T-helper 2 cell treated with Interferon-gamma antibody and Interleukin-4, amounts not matched to agents 5 μg/mL and 100 μg/mL, for 36 hours (primary cell): ENCODE measurements around the gene AATF.
"Not testable (repeated sequence)": the region's sequence is repeated elsewhere in the genome, so short reads cannot be mapped to it uniquely, and the experiment has no call there.

Experiments used
- DNase-seq: peaks from one replicate; pipeline ENCODE4 v3.0.0; 2021; ENCODE audit warnings: low spot score
- H3K27ac Mint-ChIP-seq: one replicate; pipeline ENCODE4 v1.8.0; 2021; ENCODE audit warnings: mild to moderate bottlenecking, mixed read lengths
- H3K27me3 Mint-ChIP-seq: one replicate; pipeline ENCODE4 v1.8.0; 2021; ENCODE audit warnings: low read depth, mixed read lengths
- H3K36me3 Mint-ChIP-seq: one replicate; pipeline ENCODE4 v1.8.0; 2021; ENCODE audit warnings: low read depth, mixed read lengths
- H3K4me1 Mint-ChIP-seq: one replicate; pipeline ENCODE4 v1.8.0; 2021; ENCODE audit warnings: low read depth, mixed read lengths
- H3K4me3 Mint-ChIP-seq: one replicate; pipeline ENCODE4 v1.8.0; 2022; ENCODE audit warnings: mild to moderate bottlenecking, moderate library complexity, mixed read lengths
- H3K9me3 Mint-ChIP-seq: one replicate; pipeline ENCODE4 v1.8.0; 2021; ENCODE audit warnings: mixed read lengths

AATF gene

DNA sequence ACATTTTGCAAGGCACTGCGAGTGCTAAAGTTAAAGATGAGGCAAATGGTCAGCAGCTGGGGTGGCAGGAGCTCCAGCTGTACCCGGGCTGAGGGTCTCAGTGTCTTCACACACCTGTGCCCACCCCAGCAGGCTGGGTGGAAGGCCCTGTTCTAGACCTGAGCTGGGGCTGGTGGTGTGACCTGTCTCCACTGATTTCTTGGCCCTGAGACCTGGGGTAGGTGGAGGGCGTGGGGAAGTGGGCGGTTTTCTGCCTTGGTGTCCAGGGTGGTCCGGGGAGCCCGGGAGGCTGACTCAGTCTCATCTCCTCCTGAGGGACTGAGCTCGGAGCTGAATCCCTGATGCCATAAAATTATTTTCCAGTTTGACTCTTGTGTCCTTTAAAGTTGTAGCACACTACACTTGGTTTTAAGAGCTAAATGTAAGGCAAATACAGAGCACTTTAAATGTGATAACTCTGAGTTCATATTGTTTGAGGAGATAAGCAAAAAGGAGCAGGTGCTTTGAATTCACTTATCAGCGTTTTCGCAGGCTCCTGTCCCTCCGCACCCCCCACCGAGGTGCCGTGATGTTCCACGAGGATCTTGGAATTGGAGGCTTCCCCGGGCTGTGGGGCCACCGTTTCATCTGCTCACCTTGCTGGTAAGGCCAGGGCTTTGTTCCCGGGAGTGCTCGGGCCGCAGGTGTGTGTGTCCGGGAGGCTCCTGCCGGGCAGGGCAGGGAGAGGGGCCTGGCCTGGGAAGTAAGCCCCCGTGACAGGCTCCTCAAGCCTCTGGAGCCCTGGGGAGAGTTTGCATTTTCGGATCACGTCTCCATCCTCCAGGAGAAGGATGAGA is 117.0 kb downstream of the AATF start:
- H3K27me3 Mint-ChIP-seq: peaks cover 18% of the 10 kb centered on the region
- no peak for DNase-seq
- no peaks in the 10 kb centered on the region for H3K4me1 Mint-ChIP-seq
- H3K4me3 Mint-ChIP-seq: no peak overlapping the region
- no peak overlapping the region for H3K27ac Mint-ChIP-seq
- no peaks in the 10 kb centered on the region for H3K9me3 Mint-ChIP-seq
- H3K36me3 Mint-ChIP-seq: no peaks in the 10 kb centered on the region

GRCh38 chr17:37066322-37067255 is 117.8 kb downstream of the AATF start:
- H3K4me1 Mint-ChIP-seq: no peaks in the 10 kb centered on the region
- no peak overlapping the region for H3K27ac Mint-ChIP-seq
- peaks cover 18% of the 10 kb centered on the region for H3K27me3 Mint-ChIP-seq
- H3K4me3 Mint-ChIP-seq: no peak overlapping the region
- DNase-seq: no peak
- H3K36me3 Mint-ChIP-seq: no peaks in the 10 kb centered on the region
- H3K9me3 Mint-ChIP-seq: no peaks in the 10 kb centered on the region

- H3K4me3 Mint-ChIP-seq: no peak overlapping the region
- H3K27ac Mint-ChIP-seq: no peak overlapping the region
- H3K27me3 Mint-ChIP-seq: peaks cover 21% of the 10 kb centered on the region
- no peaks in the 10 kb centered on the region for H3K9me3 Mint-ChIP-seq
- DNase-seq: no peak
- no peaks in the 10 kb centered on the region for H3K36me3 Mint-ChIP-seq
- H3K4me1 Mint-ChIP-seq: no peaks in the 10 kb centered on the region
These were observed 118.9 kb downstream of the AATF start for GRCh38 chr17:37067555-37068111.

- Mint-ChIP-seq H3K4me1 (no peaks in the 10 kb centered on the region), H3K27ac (no peak overlapping the region), H3K27me3 (peaks cover 23% of the 10 kb centered on the region), H3K36me3 (no peaks in the 10 kb centered on the region), H3K4me3 (no peak overlapping the region), H3K9me3 (no peaks in the 10 kb centered on the region)
- no peak for DNase-seq
These were observed 119.5 kb downstream of the AATF start for GRCh38 chr17:37068266-37068665.

DNA sequence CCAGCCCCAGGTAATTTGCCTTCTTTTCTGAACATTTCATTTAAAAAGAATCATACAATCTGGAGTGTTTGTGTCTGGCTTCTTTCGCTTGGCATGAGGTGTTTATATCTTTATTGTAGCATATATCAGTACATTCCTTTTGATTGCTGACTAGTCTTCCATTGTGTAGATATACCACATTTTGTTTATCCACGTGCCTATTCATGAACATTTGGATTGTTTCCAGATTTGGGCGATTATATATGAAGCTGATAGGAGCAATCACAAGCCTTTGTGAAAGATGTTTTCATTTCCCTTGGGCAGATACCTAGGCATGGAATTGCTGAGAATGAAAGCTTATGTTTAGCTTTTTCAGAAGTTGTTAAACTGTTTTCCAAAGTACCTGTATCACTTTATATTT is 120.3 kb downstream of the AATF start:
- no peaks in the 10 kb centered on the region for H3K9me3 Mint-ChIP-seq
- H3K27me3 Mint-ChIP-seq: peaks cover 23% of the 10 kb centered on the region
- H3K36me3 Mint-ChIP-seq: no peaks in the 10 kb centered on the region
- no peak overlapping the region for H3K4me3 Mint-ChIP-seq
- no peak overlapping the region for H3K27ac Mint-ChIP-seq
- DNase-seq: no peak
- no peaks in the 10 kb centered on the region for H3K4me1 Mint-ChIP-seq

DNA sequence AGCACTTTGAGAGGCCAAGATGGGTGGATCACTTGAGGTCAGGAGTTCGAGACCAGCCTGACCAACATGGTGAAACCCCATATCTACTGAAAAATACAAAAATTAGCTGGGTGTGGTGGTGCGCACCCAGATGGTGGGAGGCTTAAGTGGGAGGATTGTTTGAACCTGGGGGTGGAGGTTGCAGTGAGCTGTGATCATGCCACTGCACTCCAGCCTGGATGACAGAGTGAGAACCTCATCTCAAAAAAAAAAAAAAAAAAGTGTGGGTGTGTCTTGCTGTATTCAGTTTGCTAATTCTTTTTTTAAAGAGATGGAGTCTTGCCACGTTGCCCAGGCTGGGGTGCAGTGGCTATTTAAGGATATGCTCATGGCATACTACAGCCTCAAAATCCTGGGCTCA is 124.7 kb downstream of the AATF start:
- not testable (repeated sequence) for H3K36me3 Mint-ChIP-seq, DNase-seq, H3K27me3 Mint-ChIP-seq, H3K4me1 Mint-ChIP-seq, H3K4me3 Mint-ChIP-seq, H3K9me3 Mint-ChIP-seq, H3K27ac Mint-ChIP-seq

GRCh38 chr17:37079065-37079708 is 130.4 kb downstream of the AATF start:
- H3K9me3 Mint-ChIP-seq: peaks cover 7% of the 10 kb centered on the region
- H3K4me1 Mint-ChIP-seq: peaks cover 5% of the 10 kb centered on the region
- H3K36me3 Mint-ChIP-seq: peaks cover 1% of the 10 kb centered on the region
- H3K27ac Mint-ChIP-seq: no peak overlapping the region
- H3K27me3 Mint-ChIP-seq: peaks cover 3% of the 10 kb centered on the region
- no peak overlapping the region for H3K4me3 Mint-ChIP-seq
- DNase-seq: no peak

GRCh38 chr17:37079735-37080134 is 131.0 kb downstream of the AATF start:
- peaks cover 5% of the 10 kb centered on the region for H3K4me1 Mint-ChIP-seq
- no peak for DNase-seq
- H3K4me3 Mint-ChIP-seq: no peak overlapping the region
- no peak overlapping the region for H3K27ac Mint-ChIP-seq
- H3K9me3 Mint-ChIP-seq: peaks cover 7% of the 10 kb centered on the region
- peaks cover 3% of the 10 kb centered on the region for H3K27me3 Mint-ChIP-seq
- H3K36me3 Mint-ChIP-seq: peaks cover 1% of the 10 kb centered on the region

- Mint-ChIP-seq H3K27me3 (peaks cover 3% of the 10 kb centered on the region), H3K27ac (no peak overlapping the region), H3K9me3 (peaks cover 7% of the 10 kb centered on the region), H3K4me1 (peaks cover 5% of the 10 kb centered on the region), H3K36me3 (peaks cover 1% of the 10 kb centered on the region), H3K4me3 (no peak overlapping the region)
- DNase-seq: no peak
These were observed 132.5 kb downstream of the AATF start for GRCh38 chr17:37081287-37081686.

- no peak for DNase-seq
- peaks cover 1% of the 10 kb centered on the region for H3K36me3 Mint-ChIP-seq
- no peak overlapping the region for H3K4me3 Mint-ChIP-seq
- peaks cover 3% of the 10 kb centered on the region for H3K27me3 Mint-ChIP-seq
- peaks cover 7% of the 10 kb centered on the region for H3K4me1 Mint-ChIP-seq
- peaks cover 7% of the 10 kb centered on the region for H3K9me3 Mint-ChIP-seq
- H3K27ac Mint-ChIP-seq: no peak overlapping the region
These were observed 133.6 kb downstream of the AATF start for GRCh38 chr17:37082311-37082860.

DNA sequence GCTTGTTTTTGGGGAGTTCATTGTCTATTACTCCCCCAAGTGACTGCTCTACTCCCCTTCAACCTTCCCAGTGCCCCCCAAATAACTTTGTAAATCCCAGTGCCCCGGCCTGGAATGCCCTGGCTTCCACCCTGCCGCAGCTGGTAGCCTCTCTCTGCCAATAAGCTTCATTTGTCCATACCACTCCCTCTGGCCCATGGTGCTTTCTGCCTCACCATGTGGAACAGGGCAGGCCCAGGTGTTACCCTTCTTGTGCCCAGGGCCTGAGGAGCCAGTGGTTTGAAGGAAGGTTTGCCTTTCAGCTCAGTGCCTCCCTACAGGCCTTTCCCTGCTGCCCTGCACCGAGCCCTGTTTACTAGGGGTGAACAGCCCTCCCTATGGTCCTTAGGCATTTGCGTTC is 134.2 kb downstream of the AATF start:
- H3K27ac Mint-ChIP-seq: no peak overlapping the region
- H3K36me3 Mint-ChIP-seq: peaks cover 5% of the 10 kb centered on the region
- peaks cover 3% of the 10 kb centered on the region for H3K27me3 Mint-ChIP-seq
- H3K9me3 Mint-ChIP-seq: peaks cover 7% of the 10 kb centered on the region
- H3K4me3 Mint-ChIP-seq: no peak overlapping the region
- no peak for DNase-seq
- H3K4me1 Mint-ChIP-seq: peaks cover 13% of the 10 kb centered on the region

DNA sequence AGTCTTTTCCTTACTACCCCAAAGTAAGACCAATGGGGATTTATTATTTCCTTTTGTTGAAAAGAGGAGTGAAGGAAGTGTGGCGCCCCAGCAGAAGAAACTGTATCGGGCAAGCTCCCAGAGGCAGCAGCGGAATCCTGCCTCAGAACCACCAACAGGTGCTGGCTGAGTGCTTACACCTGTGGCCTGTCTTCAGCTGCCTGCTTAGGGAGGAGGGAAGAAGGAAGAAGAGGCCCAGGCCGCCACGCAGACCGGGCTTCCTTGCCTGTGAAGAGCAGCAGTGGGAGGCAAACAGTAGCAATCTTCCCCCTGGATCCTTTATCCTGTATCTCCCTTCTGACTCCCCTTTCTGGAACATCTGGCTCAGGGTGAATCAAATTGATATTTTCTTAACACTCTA is 134.7 kb downstream of the AATF start:
- Mint-ChIP-seq H3K4me3 (no peak overlapping the region), H3K9me3 (peaks cover 7% of the 10 kb centered on the region), H3K27me3 (peaks cover 3% of the 10 kb centered on the region), H3K27ac (no peak overlapping the region), H3K4me1 (peaks cover 17% of the 10 kb centered on the region), H3K36me3 (peaks cover 5% of the 10 kb centered on the region)
- DNase-seq: no peak

- no peak for DNase-seq
- H3K4me1 Mint-ChIP-seq: peaks cover 26% of the 10 kb centered on the region
- no peak overlapping the region for H3K4me3 Mint-ChIP-seq
- H3K9me3 Mint-ChIP-seq: peaks cover 4% of the 10 kb centered on the region
- H3K27ac Mint-ChIP-seq: no peak overlapping the region
- peaks cover 5% of the 10 kb centered on the region for H3K36me3 Mint-ChIP-seq
- H3K27me3 Mint-ChIP-seq: peaks cover 3% of the 10 kb centered on the region
These were observed 135.6 kb downstream of the AATF start for GRCh38 chr17:37084372-37084771.
